HFF-Myc (cell line): ENCODE results near the gene UPP2.
A peak's percentile ranks its signal among the peaks of the same experiment; 100 is the strongest.

ENCODE experiments used
- DNase-seq: peaks from one replicate; pipeline ENCODE4 v3.0.0-alpha.2; 2011; ENCODE audit warnings: low read depth; ENCODE audit errors: extremely low read depth
- H3K4me3 ChIP-seq: replicated peaks from 2 replicates; pipeline ENCODE4 v1.5.1; 2011; ENCODE audit warnings: low read depth, mild to moderate bottlenecking, control low read depth, low read length
- TF ChIP-seq, protein P1 (sequence below): IDR thresholded peaks from 2 replicates; pipeline ENCODE4 v1.5.1; 2012; ENCODE audit warnings: mild to moderate bottlenecking, low read depth, low read length, control low read depth; ENCODE audit errors: missing control alignments

The UPP2 gene

DNA sequence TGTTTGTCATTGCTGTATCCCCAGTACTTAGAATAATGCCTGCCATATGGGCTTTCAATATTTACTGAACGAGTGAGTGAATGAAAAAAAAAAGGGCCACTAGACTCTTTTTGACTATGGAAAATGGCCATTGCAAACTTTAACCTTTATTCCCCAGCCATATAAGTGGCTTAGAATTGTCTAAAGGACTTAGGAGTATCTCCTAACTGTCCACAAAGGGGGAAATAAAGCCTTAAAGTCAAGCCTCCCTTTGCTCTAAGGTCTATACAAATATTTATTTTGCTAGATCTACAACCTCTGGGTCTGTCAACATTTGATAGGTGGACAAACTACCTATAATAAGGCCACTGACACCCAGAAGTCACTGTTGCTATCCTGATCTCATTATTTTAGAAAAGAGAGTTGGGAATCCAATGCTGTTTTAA, 25.7 kb downstream of the UPP2 start:
- H3K4me3 ChIP-seq, result no peak overlapping the region
- TF ChIP-seq, protein P1, sequence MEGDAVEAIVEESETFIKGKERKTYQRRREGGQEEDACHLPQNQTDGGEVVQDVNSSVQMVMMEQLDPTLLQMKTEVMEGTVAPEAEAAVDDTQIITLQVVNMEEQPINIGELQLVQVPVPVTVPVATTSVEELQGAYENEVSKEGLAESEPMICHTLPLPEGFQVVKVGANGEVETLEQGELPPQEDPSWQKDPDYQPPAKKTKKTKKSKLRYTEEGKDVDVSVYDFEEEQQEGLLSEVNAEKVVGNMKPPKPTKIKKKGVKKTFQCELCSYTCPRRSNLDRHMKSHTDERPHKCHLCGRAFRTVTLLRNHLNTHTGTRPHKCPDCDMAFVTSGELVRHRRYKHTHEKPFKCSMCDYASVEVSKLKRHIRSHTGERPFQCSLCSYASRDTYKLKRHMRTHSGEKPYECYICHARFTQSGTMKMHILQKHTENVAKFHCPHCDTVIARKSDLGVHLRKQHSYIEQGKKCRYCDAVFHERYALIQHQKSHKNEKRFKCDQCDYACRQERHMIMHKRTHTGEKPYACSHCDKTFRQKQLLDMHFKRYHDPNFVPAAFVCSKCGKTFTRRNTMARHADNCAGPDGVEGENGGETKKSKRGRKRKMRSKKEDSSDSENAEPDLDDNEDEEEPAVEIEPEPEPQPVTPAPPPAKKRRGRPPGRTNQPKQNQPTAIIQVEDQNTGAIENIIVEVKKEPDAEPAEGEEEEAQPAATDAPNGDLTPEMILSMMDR, result no peak
- DNase-seq, result no peak

DNA sequence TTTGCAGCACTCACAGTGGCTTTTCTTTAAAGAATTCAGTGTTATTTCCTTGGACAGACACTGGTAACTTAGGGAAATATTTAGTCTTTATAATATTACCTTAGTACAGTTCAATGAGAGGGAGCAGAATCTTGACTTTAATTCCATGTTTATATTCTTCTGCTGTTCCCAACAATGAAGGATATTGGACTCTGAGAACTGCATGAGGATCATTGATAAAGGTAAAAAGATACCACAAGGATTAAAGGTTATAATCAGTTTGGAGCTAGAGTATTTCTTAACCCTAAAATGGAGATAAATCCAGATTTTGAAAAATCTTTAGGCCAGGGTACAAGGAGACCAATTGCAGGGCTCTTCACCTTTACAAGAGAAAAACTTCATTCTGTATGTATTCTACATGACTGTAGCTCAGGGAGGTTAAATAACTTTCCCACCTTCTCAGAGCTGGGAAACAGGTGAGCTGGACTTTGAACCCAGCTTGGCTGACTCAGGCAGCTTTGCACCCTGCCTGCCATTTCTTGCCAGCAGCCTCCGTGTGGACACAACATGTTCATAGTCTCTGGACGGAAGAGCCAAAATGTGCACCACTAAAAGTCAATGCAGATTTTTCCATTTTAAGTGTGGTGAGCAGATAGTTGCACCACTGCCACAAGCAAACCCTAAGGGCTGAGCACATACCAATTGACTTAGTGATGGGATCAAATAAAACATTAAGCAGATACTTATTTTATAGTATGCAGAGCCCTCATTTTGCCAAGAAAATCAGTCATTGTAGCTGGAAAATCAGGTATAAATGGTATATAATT, 26.7 kb downstream of the UPP2 start:
- TF ChIP-seq, protein P1, result no peak
- DNase-seq, result peak; percentile 22
- no peak overlapping the region for H3K4me3 ChIP-seq

DNA sequence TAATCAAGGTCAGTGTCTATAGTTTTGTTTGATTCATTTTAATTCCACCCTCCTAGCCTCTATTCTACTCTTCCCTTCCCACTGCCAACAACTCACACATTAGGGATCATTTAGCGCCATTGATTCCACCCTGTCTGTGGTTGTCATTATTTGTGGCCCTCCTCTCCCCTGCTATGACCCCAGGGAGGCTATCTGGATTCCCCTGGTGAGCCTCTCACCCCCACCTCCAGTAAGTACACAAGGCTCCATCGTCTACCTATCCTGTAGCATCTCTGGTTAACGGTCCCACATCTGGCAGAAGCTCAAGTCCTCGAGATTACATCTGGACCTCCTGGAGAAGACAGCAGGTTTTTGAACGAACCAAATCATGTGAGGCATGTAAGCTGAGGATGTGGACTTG, 27.4 kb downstream of the UPP2 start:
- TF ChIP-seq, protein P1, result no peak

DNA sequence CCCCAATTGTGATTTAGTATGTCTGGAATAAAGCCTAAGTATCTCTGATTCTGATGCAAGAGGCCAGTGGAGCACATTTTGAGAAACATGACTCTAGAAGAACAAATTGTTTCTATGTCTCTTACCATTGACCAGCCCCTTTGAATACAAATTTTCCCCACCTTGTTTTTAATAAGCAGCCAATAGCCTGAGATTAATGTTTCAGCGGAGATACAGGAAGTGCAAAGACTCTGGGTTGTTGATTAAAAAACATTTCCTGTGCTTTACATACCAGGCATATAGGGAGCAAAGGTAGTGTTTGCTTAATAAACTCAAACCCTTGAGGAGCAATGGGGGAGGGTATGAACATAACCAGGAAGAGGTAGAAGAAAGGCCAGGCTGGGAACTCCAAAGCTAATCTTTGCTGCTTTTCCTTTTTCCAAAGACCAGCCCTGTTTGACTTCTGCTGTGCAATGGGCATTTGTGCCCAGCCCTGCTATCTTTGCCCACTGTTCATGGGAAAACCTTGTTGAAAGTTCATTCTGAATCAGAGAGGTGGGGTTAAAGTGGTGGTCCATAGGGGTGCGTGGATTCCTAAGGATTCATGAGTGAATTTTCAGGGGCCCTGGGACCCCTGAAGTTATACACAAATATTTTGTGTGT, 29.3 kb downstream of the UPP2 start:
- no peak overlapping the region for H3K4me3 ChIP-seq
- DNase-seq, result no peak
- TF ChIP-seq, protein P1, result no peak

More for the DNA sequence above, 27.4 kb downstream of the UPP2 start:
- H3K4me3 ChIP-seq, result no peak overlapping the region
- no peak for DNase-seq

DNA sequence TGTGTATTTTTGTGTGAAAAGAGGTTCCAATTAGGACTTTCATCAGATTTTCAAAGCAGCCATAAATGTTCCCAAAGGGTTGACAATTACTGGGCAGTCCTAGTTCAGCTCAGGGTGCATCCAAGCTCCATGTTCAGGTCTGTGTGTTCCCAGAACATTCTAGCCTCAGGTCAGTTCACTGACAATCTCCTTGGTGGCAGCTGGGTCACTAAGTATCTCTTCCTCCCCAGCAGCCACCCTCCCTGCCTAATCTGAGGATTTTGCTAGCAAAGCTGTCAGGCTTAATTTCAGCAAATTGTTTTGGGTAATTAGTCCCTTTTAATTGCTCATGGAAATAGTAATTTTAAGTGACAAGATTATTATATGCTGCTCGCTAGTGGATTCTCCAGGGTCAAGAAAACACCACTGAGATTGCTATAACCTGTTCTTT, 29.8 kb downstream of the UPP2 start:
- TF ChIP-seq, protein P1, result no peak
- no peak overlapping the region for H3K4me3 ChIP-seq
- DNase-seq, result no peak

DNA sequence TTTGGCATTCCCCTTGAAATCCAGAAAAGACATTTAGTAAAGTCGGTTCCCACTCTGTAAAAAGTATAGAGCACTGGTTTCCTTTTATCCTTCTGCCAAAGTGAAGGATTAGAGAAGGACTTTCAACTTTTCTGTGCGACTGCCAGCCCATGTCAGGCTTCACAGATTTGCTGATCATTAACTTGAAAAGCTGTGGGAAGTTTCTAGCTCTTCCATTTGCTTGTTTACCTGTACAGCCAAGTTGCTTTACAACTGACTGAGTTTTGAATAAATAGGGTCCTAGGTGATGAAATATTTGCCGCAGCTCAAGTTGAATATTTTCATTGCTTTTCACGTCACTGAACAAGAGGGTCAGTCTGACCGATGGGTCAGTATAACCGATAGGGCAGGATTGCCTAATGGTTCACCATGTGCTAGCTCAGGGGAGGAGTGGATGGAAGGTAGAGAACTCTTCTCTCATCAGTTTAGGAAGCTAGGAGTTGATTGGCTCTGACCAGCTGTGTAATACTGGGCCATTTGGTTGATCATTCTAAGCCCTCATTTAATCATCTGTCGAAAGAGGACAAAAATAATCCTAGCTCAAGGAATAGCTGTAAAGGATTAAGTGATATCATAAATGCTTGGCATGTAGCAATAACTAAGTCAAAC, 30.4 kb downstream of the UPP2 start:
- TF ChIP-seq, protein P1, result no peak
- DNase-seq, result no peak
- H3K4me3 ChIP-seq, result no peak overlapping the region
